CD14-positive monocyte (primary cell): Measurements from ENCODE around the gene ANKEF1. TPM values are rescaled to one million over a fixed set of nuclear protein-coding genes. Genes with fewer than 3 reads are reported as not detected.
A peak's percentile ranks its signal among the peaks of the same experiment; 100 is the strongest.

Source experiments
- DNase-seq, 3 donors: peaks; one replicate each; pipeline ENCODE4 v3.0.0-alpha.2; 2011 to 2022
- H2AFZ ChIP-seq: 2 replicates; pipeline ENCODE4 v1.6.0; 2012; ENCODE audit warnings: mild to moderate bottlenecking, low read depth, low read length, inconsistent platforms; ENCODE audit not compliant: insufficient read depth, poor library complexity, severe bottlenecking
- H3K27ac ChIP-seq, 2 donors: 1 replicate in 1 of 2; 2 replicates in 1 of 2; pipeline ENCODE4 v1.5.1; 2012 to 2013; ENCODE audit warnings: low read length in 2 of 2, control low read depth in 1 of 2, inconsistent platforms in 1 of 2, low read depth in 1 of 2, mild to moderate bottlenecking in 1 of 2
- H3K27me3 ChIP-seq, 2 donors: one replicate each; pipeline versions ENCODE4 v1.6.0 to v1.6.1; 2011 to 2013; ENCODE audit warnings: low read length in 2 of 2; ENCODE audit not compliant: control insufficient read depth in 2 of 2, insufficient read depth in 2 of 2
- H3K36me3 ChIP-seq, 2 donors: replicated peaks in 1 of 2; 1 replicate in 1 of 2; 2 replicates in 1 of 2; pipeline versions ENCODE4 v1.5.1 to v1.6.1; 2012 to 2013; ENCODE audit warnings: low read length in 2 of 2, control low read depth in 1 of 2, inconsistent platforms in 1 of 2, mild to moderate bottlenecking in 1 of 2; ENCODE audit not compliant: insufficient read depth in 2 of 2, control insufficient read depth in 1 of 2
- H3K4me1 ChIP-seq, 2 donors: 1 replicate in 1 of 2; 2 replicates in 1 of 2; pipeline versions ENCODE4 v1.5.1 to v1.6.1; 2012 to 2013; ENCODE audit warnings: low read length in 2 of 2, control low read depth in 1 of 2, inconsistent platforms in 1 of 2, mild to moderate bottlenecking in 1 of 2, moderate library complexity in 1 of 2; ENCODE audit not compliant: insufficient read depth in 2 of 2, control insufficient read depth in 1 of 2
- H3K4me2 ChIP-seq: replicated peaks from 2 replicates; pipeline ENCODE3; 2012; ENCODE audit warnings: low read length, moderate library complexity, mild to moderate bottlenecking; ENCODE audit not compliant: poor library complexity, severe bottlenecking; ENCODE audit errors: extremely low read depth
- H3K4me3 ChIP-seq, 3 experiments: fragments of 200-600 bp in 1 of 3; sonication (generic) in 1 of 3; replicated peaks in 1 of 3; 1 replicate in 2 of 3; 2 replicates in 1 of 3; pipeline ENCODE4 v1.5.1; 2011 to 2013; ENCODE audit warnings: low read length in 3 of 3, mild to moderate bottlenecking in 3 of 3, control low read depth in 2 of 3, low read depth in 2 of 3, inconsistent platforms in 1 of 3, moderate library complexity in 1 of 3
- H3K79me2 ChIP-seq: 2 replicates; pipeline ENCODE4 v1.6.0; 2012; ENCODE audit warnings: mild to moderate bottlenecking, control low read depth, inconsistent platforms, low read length, moderate library complexity; ENCODE audit not compliant: insufficient read depth
- H3K9ac ChIP-seq: 2 replicates; pipeline ENCODE4 v1.6.0; 2017; ENCODE audit warnings: low read length, mild to moderate bottlenecking; ENCODE audit not compliant: insufficient read depth, poor library complexity, severe bottlenecking
- H3K9me3 ChIP-seq, 2 donors: replicated peaks in 1 of 2; 1 replicate in 1 of 2; 2 replicates in 1 of 2; pipeline versions ENCODE4 v1.5.1 to v1.6.1; 2012 to 2013; ENCODE audit warnings: low read length in 2 of 2, control low read depth in 1 of 2; ENCODE audit not compliant: control insufficient read depth in 1 of 2, insufficient read depth in 1 of 2
- H4K20me1 ChIP-seq: 2 replicates; pipeline ENCODE4 v1.6.0; 2012; ENCODE audit warnings: mild to moderate bottlenecking, low read length, control low read depth, moderate library complexity; ENCODE audit not compliant: insufficient read depth
- H3K27ac Mint-ChIP-seq, 7 donors: one replicate each; pipeline ENCODE4 v1.8.0; 2020; ENCODE audit warnings: mild to moderate bottlenecking in 7 of 7, mixed read lengths in 7 of 7, moderate library complexity in 6 of 7, inconsistent platforms in 2 of 7
- H3K27me3 Mint-ChIP-seq, 3 donors: one replicate each; pipeline ENCODE4 v1.8.0; 2021 to 2022; ENCODE audit warnings: low read depth in 3 of 3, mild to moderate bottlenecking in 3 of 3, mixed read lengths in 3 of 3, moderate library complexity in 3 of 3, inconsistent platforms in 1 of 3
- H3K36me3 Mint-ChIP-seq, 2 donors: one replicate each; pipeline ENCODE4 v1.8.0; 2020; ENCODE audit warnings: mixed read lengths in 2 of 2, inconsistent platforms in 1 of 2, mild to moderate bottlenecking in 1 of 2
- H3K4me1 Mint-ChIP-seq: one replicate; pipeline ENCODE4 v1.8.0; 2020; ENCODE audit warnings: mild to moderate bottlenecking, mixed read lengths
- H3K4me3 Mint-ChIP-seq, 2 donors: one replicate each; pipeline ENCODE4 v1.8.0; 2020; ENCODE audit warnings: mild to moderate bottlenecking in 2 of 2, mixed read lengths in 2 of 2, moderate library complexity in 1 of 2
- H3K9me3 Mint-ChIP-seq, 7 donors: one replicate each; pipeline ENCODE4 v1.8.0; 2020 to 2022; ENCODE audit warnings: mixed read lengths in 7 of 7, mild to moderate bottlenecking in 6 of 7, moderate library complexity in 6 of 7, inconsistent platforms in 2 of 7
- CTCF ChIP-seq: fragments of 200-600 bp; IDR thresholded peaks from one replicate; pipeline ENCODE4 v1.8.0; 2022; ENCODE audit warnings: antibody characterized with exemption, mild to moderate bottlenecking
- WGBS: methylation state at CpG from one replicate; pipeline ENCODE4 v1.1.5; 2013; ENCODE audit warnings: missing lambda C conversion rate; ENCODE audit not compliant: insufficient coverage; 5-methylcytosine and 5-hydroxymethylcytosine counted together
- intact Hi-C, 2 donors: fragments of 100-400 bp; cut with micrococcal nuclease; formaldehyde crosslinking; loops; one replicate each; pipeline versions ENCODE4 v1.15.0 to v1.15.1; 2023
- polyA plus RNA-seq, 3 donors: library from polyadenylated mRNA; depleted of rRNA in 1 of 3; unstranded in 2 of 3; stranded (reverse) in 1 of 3; fragments of 300-500 nt in 2 of 3; fragments of >200 nt in 1 of 3; fragmentation: Illumina TruSeq in 2 of 3; gene quantifications; 1 replicate in 2 of 3; 2 replicates in 1 of 3; pipeline ENCODE4 v1.2.3, GENCODE V29; 2012 to 2021

The ANKEF1 gene
- polyA plus RNA-seq, 3 donors, result 0.03 to 0.15 (median 0.10) TPM

GRCh38 chr20:10014431-10014830, 20.4 kb upstream of the ANKEF1 start:
- Mint-ChIP-seq H3K36me3 (no peaks in the 10 kb centered on the region), H3K27me3 (no peaks in the 10 kb centered on the region), H3K4me1 (no peaks in the 10 kb centered on the region), H3K27ac (no peak overlapping the region), H3K4me3 (no peak overlapping the region), H3K9me3 (peaks cover 0 to 3% (median 0%) of the 10 kb centered on the region in 7 donors)
- DNase-seq, result no peak
- Histone ChIP-seq H3K4me2 (no peak overlapping the region), H3K9ac (no peak overlapping the region), H3K9me3 (no peaks in the 10 kb centered on the region), H3K4me1 (no peaks in the 10 kb centered on the region), H3K4me3 (no peak overlapping the region), H4K20me1 (no peaks in the 10 kb centered on the region), H3K79me2 (no peaks in the 10 kb centered on the region), H2AFZ (no peak overlapping the region), H3K27ac (no peak overlapping the region), H3K36me3 (no peaks in the 10 kb centered on the region), H3K27me3 (no peaks in the 10 kb centered on the region)
- no peak for TF ChIP-seq CTCF
- 97% methylated on average over 5 of the region's 5 CpGs for WGBS
- intact Hi-C loops, result no loop called here

GRCh38 chr20:10020937-10021336, 13.8 kb upstream of the ANKEF1 start:
- Histone ChIP-seq H3K36me3 (no peaks in the 10 kb centered on the region), H3K9ac (no peak overlapping the region), H3K4me2 (no peak overlapping the region), H3K27ac (no peak overlapping the region), H2AFZ (no peak overlapping the region), H3K9me3 (no peaks in the 10 kb centered on the region), H3K79me2 (no peaks in the 10 kb centered on the region), H3K4me1 (no peaks in the 10 kb centered on the region), H4K20me1 (no peaks in the 10 kb centered on the region), H3K4me3 (no peak overlapping the region), H3K27me3 (no peaks in the 10 kb centered on the region)
- intact Hi-C loops, result no loop called here
- Mint-ChIP-seq H3K27me3 (no peaks in the 10 kb centered on the region), H3K9me3 (no peaks in the 10 kb centered on the region), H3K4me1 (no peaks in the 10 kb centered on the region), H3K36me3 (no peaks in the 10 kb centered on the region), H3K27ac (peak overlapping the region in 1 of 7 donors; percentile 18), H3K4me3 (no peak overlapping the region)
- no peak for TF ChIP-seq CTCF
- no peak for DNase-seq
- WGBS, result 0% methylated on average over 1 of the region's 2 CpGs
